Ramos (cell line): ENCODE results near the gene PACS1.
"Not testable (repeated sequence)": the region's sequence is repeated elsewhere in the genome, so short reads cannot be mapped to it uniquely, and the experiment has no call there.

ENCODE experiments used
- in situ Hi-C: fragments of 300-500 bp; cut with MboI; formaldehyde crosslinking; loops from one replicate; pipeline ENCODE4 v1.14.3; 2022; ENCODE audit warnings: low sequenced_read_pairs; ENCODE audit not compliant: unreplicated experiment

PACS1 gene

GRCh38 chr11:66265531-66266377, 195.7 kb downstream of the PACS1 start:
- in situ Hi-C loops: no loop called here

GRCh38 chr11:66266378-66267038, 196.4 kb downstream of the PACS1 start:
- in situ Hi-C loops: no loop called here

GRCh38 chr11:66267039-66267378, 196.9 kb downstream of the PACS1 start:
- in situ Hi-C loops: no loop called here

GRCh38 chr11:66267379-66268243, 197.5 kb downstream of the PACS1 start:
- in situ Hi-C loops: no loop called here

- in situ Hi-C loops: no loop called here
These were observed 198.3 kb downstream of the PACS1 start, which contains the start of gene RAB1B for GRCh38 chr11:66268244-66268951. RAB1B (plus strand) TSS chr11:66268639; CDS start chr11:66268680, 41 bp downstream.

GRCh38 chr11:66268952-66269905, 199.2 kb downstream of the PACS1 start:
- in situ Hi-C loops: no loop called here

- in situ Hi-C loops: no loop called here
These were observed 201.7 kb downstream of the PACS1 start for GRCh38 chr11:66271816-66272215.

GRCh38 chr11:66272596-66272995, 202.5 kb downstream of the PACS1 start:
- in situ Hi-C loops: no loop called here

- in situ Hi-C loops: no loop called here
These were observed 204.1 kb downstream of the PACS1 start for GRCh38 chr11:66274219-66274618.

- in situ Hi-C loops: no loop called here
These were observed 205.3 kb downstream of the PACS1 start for GRCh38 chr11:66275396-66275795.

GRCh38 chr11:66275984-66276612, 206.0 kb downstream of the PACS1 start:
- in situ Hi-C loops: no loop called here

GRCh38 chr11:66276619-66277018, 206.5 kb downstream of the PACS1 start:
- in situ Hi-C loops: not testable (repeated sequence)

GRCh38 chr11:66277064-66277463, 207.0 kb downstream of the PACS1 start:
- in situ Hi-C loops: not testable (repeated sequence)

GRCh38 chr11:66277471-66278362, 207.6 kb downstream of the PACS1 start, which contains the start of gene CNIH2:
CNIH2 (plus strand) TSS chr11:66278175; CDS start chr11:66278457, 282 bp downstream.
- in situ Hi-C loops: no loop called here

GRCh38 chr11:66278363-66279091, 208.5 kb downstream of the PACS1 start:
- in situ Hi-C loops: no loop called here

- in situ Hi-C loops: no loop called here
These were observed 209.1 kb downstream of the PACS1 start for GRCh38 chr11:66279092-66279734.
